ENCODE measurements around the gene TIMM44. TPM values are rescaled to one million over a fixed set of nuclear protein-coding genes. Genes with fewer than 3 reads are reported as not detected.

Gene TIMM44
- total and polyA plus RNA-seq, 2 of the 8 experiments (the other 6 are each of a cell fraction or from before 2014, with no cell fraction given), result 131 to 150 TPM

GRCh38 chr19:7973883-7974282 lies 30.4 kb upstream of the TIMM44 start:
- peaks cover 0 to 7% (median 5%) of the 10 kb centered on the region in 4 experiments; a peak in 6 of 7 replicates for H3K4me1 ChIP-seq (replicated peaks in 1 of 4; ENCODE audit: control insufficient read depth in 3 of 4, insufficient read depth in 4 of 4, low read length in 3 of 4)
- no peak overlapping the region for H2AK5ac ChIP-seq (ENCODE audit: low read depth, low read length)
- no peaks in the 10 kb centered on the region for H3K27me3 ChIP-seq (replicated peaks in 1 of 4; ENCODE audit: control insufficient read depth in 3 of 4, extremely low read depth in 1 of 4, insufficient read depth in 3 of 4, low read length in 3 of 4)
- H2BK120ac ChIP-seq (replicated peaks; ENCODE audit: low read depth, low read length), result no peak overlapping the region
- H4K8ac ChIP-seq (ENCODE audit: extremely low read depth, insufficient read depth, low read length), result no peak overlapping the region
- H3K27ac ChIP-seq (ENCODE audit: low read depth, low read length), result no peak overlapping the region
- H3K79me1 ChIP-seq (ENCODE audit: low read depth, low read length), result peaks cover 11% of the 10 kb centered on the region
- no peak overlapping the region for H3K56ac ChIP-seq (replicated peaks; ENCODE audit: insufficient read length, low read depth, low read length)
- H2BK5ac ChIP-seq (ENCODE audit: low read depth, low read length), result no peak overlapping the region
- no peak overlapping the region for H3K18ac ChIP-seq (ENCODE audit: extremely low read depth, low read length)
- ChIA-PET POLR2A (ENCODE audit: partially characterized antibody) (interaction anchor here (1.3 to 1.7 kb wide), 2 partner anchors 11 to 31 kb away, joined by 4 read pairs; partner anchors contain the start of gene ELAVL1), CTCF (ENCODE audit: partially characterized antibody) (interaction anchor here (0.5 to 1.1 kb wide), 6 partner anchors 14 to 159 kb away, joined by 3 to 4 read pairs (median 3); no protein-coding TSS in a partner anchor)
- H2BK20ac ChIP-seq (ENCODE audit: low read length), result no peak overlapping the region
- FAIRE-seq, result no peak
- H4K20me1 ChIP-seq (replicated peaks in 1 of 2; ENCODE audit: control insufficient read depth in 1 of 2, insufficient read depth in 2 of 2, low read length in 2 of 2), result peaks cover 11 to 42% of the 10 kb centered on the region in 2 experiments
- H3K14ac ChIP-seq (ENCODE audit: insufficient read length), result no peak overlapping the region
- no peak overlapping the region for H2AFZ ChIP-seq (ENCODE audit: low read length)
- no peaks in the 10 kb centered on the region for H3K9me3 ChIP-seq (ENCODE audit: insufficient read depth in 2 of 2, low read depth in 1 of 2, low read length in 1 of 2)
- H3K36me3 ChIP-seq (ENCODE audit: control insufficient read depth in 2 of 4, insufficient read depth in 4 of 4, low read length in 3 of 4), result peaks cover 17 to 47% (median 34%) of the 10 kb centered on the region in 4 experiments; a peak in 6 of 8 replicates
- H4K5ac ChIP-seq (ENCODE audit: insufficient read length, low read depth, low read length), result no peak overlapping the region
- H2BK12ac ChIP-seq (ENCODE audit: low read depth, low read length), result no peak overlapping the region
- H3K4me2 ChIP-seq (ENCODE audit: insufficient read depth in 1 of 2, low read depth in 2 of 2, low read length in 2 of 2), result no peak overlapping the region
- H2BK15ac ChIP-seq (ENCODE audit: low read length), result no peak overlapping the region
- no peaks in the 10 kb centered on the region for H3K23me2 ChIP-seq (ENCODE audit: low read depth, low read length)
- no peak overlapping the region for H3K23ac ChIP-seq (ENCODE audit: insufficient read length)
- no peak for DNase-seq (ENCODE audit: low read depth in 1 of 2, low spot score in 2 of 2)
- no peak overlapping the region for H4K91ac ChIP-seq (replicated peaks; ENCODE audit: insufficient read length, low read length)
- H3K4me3 ChIP-seq (ENCODE audit: extremely low read depth in 1 of 4, insufficient read depth in 2 of 4, low read depth in 3 of 4, low read length in 4 of 4), result no peak overlapping the region
- 92% methylated on average over 12 of the region's 12 CpGs; no CpG with 5 or more reads in 1 of the 2 experiments for WGBS, 2 experiments (ENCODE audit: extremely low coverage in 1 of 2, insufficient coverage in 1 of 2, insufficient read length in 1 of 2, insufficient replicate concordance in 2 of 2, low coverage in 1 of 2, low lambda C conversion rate in 2 of 2, missing lambda C conversion rate in 1 of 2)
- no peak overlapping the region; a peak in 2 of 7 replicates for H3K9ac ChIP-seq (replicated peaks in 1 of 4; ENCODE audit: extremely low read depth in 1 of 4, low read depth in 3 of 4, low read length in 3 of 4)
- no peak overlapping the region for H3K4ac ChIP-seq (replicated peaks; ENCODE audit: insufficient read length, low read depth, low read length)
- peaks cover 0 to under 1% of the 10 kb centered on the region in 2 experiments; a peak in 1 of 4 replicates for H3K79me2 ChIP-seq (ENCODE audit: control insufficient read depth in 1 of 2, insufficient read depth in 2 of 2, low read length in 2 of 2)
- TF ChIP-seq SRF (IDR thresholded peaks at IDR 0.05; ENCODE audit: low read depth, low read length) (no peak), RFX5 (IDR thresholded peaks at IDR 0.05; ENCODE audit: borderline replicate concordance, low read depth, low read length) (no peak), KDM1A (IDR thresholded peaks at IDR 0.05; ENCODE audit: borderline replicate concordance, low read length) (no peak), YY1 (IDR thresholded peaks at IDR 0.05; ENCODE audit: low read depth, low read length) (no peak), CTBP2 (IDR thresholded peaks at IDR 0.05; ENCODE audit: borderline replicate concordance, insufficient read depth, insufficient read length, low read length) (no peak), FOSL1 (IDR thresholded peaks at IDR 0.05; ENCODE audit: insufficient read depth, low read depth, low read length) (no peak), BACH1 (IDR thresholded peaks at IDR 0.05; ENCODE audit: low read length) (no peak), CREB1 (IDR thresholded peaks at IDR 0.05) (no peak), SP2 (IDR thresholded peaks at IDR 0.05; ENCODE audit: low read length) (no peak), POLR2AphosphoS5 (IDR thresholded peaks at IDR 0.05; ENCODE audit: low read depth, low read length) (no peak), KDM4A (IDR thresholded peaks at IDR 0.05; ENCODE audit: low read depth, low read length, severe bottlenecking) (no peak), CEBPB (IDR thresholded peaks at IDR 0.05; ENCODE audit: low read depth, low read length) (no peak), TAF7 (optimal IDR thresholded peaks at IDR 0.05; ENCODE audit: borderline replicate concordance, low read depth, low read length) (no peak), TBP (IDR thresholded peaks at IDR 0.05; ENCODE audit: low read depth, low read length) (no peak), MAFK (IDR thresholded peaks at IDR 0.05; ENCODE audit: low read depth, low read length) (no peak)
